Stimulated activated CD4-positive, alpha-beta T cell treated with anti-CD3 and anti-CD28 coated beads, Interleukin-2, amount 100 ng/mL, for 4 hours (primary cell): ENCODE results near the gene MAST3.

Source experiments
- DNase-seq: peaks from one replicate; pipeline ENCODE4 v3.0.0-alpha.2; 2020; ENCODE audit warnings: low read depth

MAST3 gene

GRCh38 chr19:18097217-18097992 is at the start of gene MAST3:
TSS of gene MAST3 (plus strand) at chr19:18097778. CDS start at chr19:18097793, 15 bp downstream.
- DNase-seq: peak; percentile 84

- no peak for DNase-seq
These were observed 48.2 kb upstream of the MAST3 start for GRCh38 chr19:18049385-18049784.

- DNase-seq: no peak
These were observed 45.7 kb upstream of the MAST3 start for GRCh38 chr19:18051887-18052286.

- DNase-seq: no peak
These were observed 43.9 kb upstream of the MAST3 start for GRCh38 chr19:18053576-18054219.

GRCh38 chr19:18055967-18056366 is 41.6 kb upstream of the MAST3 start:
- DNase-seq: no peak

- DNase-seq: no peak
These were observed 40.0 kb upstream of the MAST3 start for GRCh38 chr19:18057557-18057956.

- DNase-seq: peak; percentile 69
These were observed 39.2 kb upstream of the MAST3 start for GRCh38 chr19:18058208-18059009.

- DNase-seq: no peak
These were observed 38.3 kb upstream of the MAST3 start for GRCh38 chr19:18059297-18059696.

- DNase-seq: no peak
These were observed 37.7 kb upstream of the MAST3 start for GRCh38 chr19:18059902-18060301.

- DNase-seq: no peak
These were observed 37.1 kb upstream of the MAST3 start for GRCh38 chr19:18060472-18060871.

GRCh38 chr19:18062028-18062427 is 35.5 kb upstream of the MAST3 start:
- DNase-seq: no peak

GRCh38 chr19:18063463-18063862 is 34.1 kb upstream of the MAST3 start:
- DNase-seq: peak; percentile 23

GRCh38 chr19:18065173-18065495 is 32.4 kb upstream of the MAST3 start:
- no peak for DNase-seq

GRCh38 chr19:18068395-18068794 is 29.2 kb upstream of the MAST3 start:
- no peak for DNase-seq

- DNase-seq: no peak
These were observed 28.2 kb upstream of the MAST3 start for GRCh38 chr19:18069383-18069782.

GRCh38 chr19:18070181-18070580 is 27.4 kb upstream of the MAST3 start:
- DNase-seq: no peak

GRCh38 chr19:18072335-18072734 is 25.2 kb upstream of the MAST3 start:
- no peak for DNase-seq

- no peak for DNase-seq
These were observed 24.4 kb upstream of the MAST3 start for GRCh38 chr19:18073197-18073596.

- no peak for DNase-seq
These were observed 23.4 kb upstream of the MAST3 start for GRCh38 chr19:18074192-18074591.

GRCh38 chr19:18083929-18084684 is 13.5 kb upstream of the MAST3 start:
- no peak for DNase-seq

- no peak for DNase-seq
These were observed 11.7 kb upstream of the MAST3 start for GRCh38 chr19:18085702-18086457.
